Measurements from ENCODE around the gene UNC13B.

DNA sequence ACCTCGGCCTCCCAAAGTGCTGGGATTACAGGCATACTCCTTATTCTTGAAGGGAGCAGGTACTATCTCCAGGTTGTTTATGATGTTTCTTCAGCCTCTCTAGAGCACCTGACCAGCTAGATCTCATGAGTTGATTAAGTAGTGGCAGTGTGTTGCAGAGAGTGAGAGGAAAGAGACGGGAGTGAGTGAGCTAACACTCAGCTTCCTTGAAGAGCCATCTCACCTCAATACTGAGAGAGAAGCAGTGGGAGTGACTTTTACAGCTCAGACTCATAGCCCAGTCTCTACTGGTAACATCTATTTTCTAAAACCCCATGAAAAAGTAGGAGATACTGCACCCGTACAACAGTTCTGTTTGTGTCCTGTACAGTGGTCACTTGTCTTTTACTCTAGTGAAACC, 284.2 kb downstream of the UNC13B start:
- TF ChIP-seq, protein P1, sequence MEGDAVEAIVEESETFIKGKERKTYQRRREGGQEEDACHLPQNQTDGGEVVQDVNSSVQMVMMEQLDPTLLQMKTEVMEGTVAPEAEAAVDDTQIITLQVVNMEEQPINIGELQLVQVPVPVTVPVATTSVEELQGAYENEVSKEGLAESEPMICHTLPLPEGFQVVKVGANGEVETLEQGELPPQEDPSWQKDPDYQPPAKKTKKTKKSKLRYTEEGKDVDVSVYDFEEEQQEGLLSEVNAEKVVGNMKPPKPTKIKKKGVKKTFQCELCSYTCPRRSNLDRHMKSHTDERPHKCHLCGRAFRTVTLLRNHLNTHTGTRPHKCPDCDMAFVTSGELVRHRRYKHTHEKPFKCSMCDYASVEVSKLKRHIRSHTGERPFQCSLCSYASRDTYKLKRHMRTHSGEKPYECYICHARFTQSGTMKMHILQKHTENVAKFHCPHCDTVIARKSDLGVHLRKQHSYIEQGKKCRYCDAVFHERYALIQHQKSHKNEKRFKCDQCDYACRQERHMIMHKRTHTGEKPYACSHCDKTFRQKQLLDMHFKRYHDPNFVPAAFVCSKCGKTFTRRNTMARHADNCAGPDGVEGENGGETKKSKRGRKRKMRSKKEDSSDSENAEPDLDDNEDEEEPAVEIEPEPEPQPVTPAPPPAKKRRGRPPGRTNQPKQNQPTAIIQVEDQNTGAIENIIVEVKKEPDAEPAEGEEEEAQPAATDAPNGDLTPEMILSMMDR (IDR thresholded peaks at IDR 0.05; ENCODE audit: poor library complexity): no peak
- TF ChIP-seq EZH2 (IDR thresholded peaks at IDR 0.05; ENCODE audit: borderline replicate concordance): no peak
